GM19025 (cell line): ENCODE measurements around the gene SUPT3H.
"Not testable (repeated sequence)": the region's sequence is repeated elsewhere in the genome, so short reads cannot be mapped to it uniquely, and the experiment has no call there.

Source experiments
- ATAC-seq: cut with Tn5 transposase; IDR thresholded peaks from one replicate; pipeline ENCODE4 v1.9.1; 2021; ENCODE audit warnings: mild to moderate bottlenecking, low read depth, moderate library complexity; ENCODE audit not compliant: unreplicated experiment

SUPT3H gene

GRCh38 chr6:45327956-45328522 lies 49.7 kb downstream of the SUPT3H start, which contains the start of gene RUNX2:
RUNX2 (plus strand) TSS chr6:45328330; CDS start chr6:45328727, 397 bp downstream.
- ATAC-seq: no peak

- ATAC-seq: no peak
Observed at GRCh38 chr6:45326698-45327417, 50.9 kb downstream of the SUPT3H start.

GRCh38 chr6:45323656-45324224 lies 54.0 kb downstream of the SUPT3H start:
- no peak for ATAC-seq

GRCh38 chr6:45320349-45320748 lies 57.4 kb downstream of the SUPT3H start:
- no peak for ATAC-seq

- ATAC-seq: no peak
Observed at GRCh38 chr6:45314146-45314545, 63.6 kb downstream of the SUPT3H start.

GRCh38 chr6:45310118-45310788 lies 67.5 kb downstream of the SUPT3H start:
- ATAC-seq: no peak

GRCh38 chr6:45305546-45305945 lies 72.2 kb downstream of the SUPT3H start:
- no peak for ATAC-seq

- no peak for ATAC-seq
Observed at GRCh38 chr6:45302832-45303231, 74.9 kb downstream of the SUPT3H start.

GRCh38 chr6:45301348-45302142 lies 76.2 kb downstream of the SUPT3H start:
- ATAC-seq: no peak

GRCh38 chr6:45300736-45301135 lies 77.0 kb downstream of the SUPT3H start:
- ATAC-seq: no peak

- no peak for ATAC-seq
Observed at GRCh38 chr6:45299096-45299581, 78.6 kb downstream of the SUPT3H start.

GRCh38 chr6:45297320-45297719 lies 80.4 kb downstream of the SUPT3H start:
- ATAC-seq: no peak

- not testable (repeated sequence) for ATAC-seq
Observed at GRCh38 chr6:45294065-45294701, 83.6 kb downstream of the SUPT3H start.

GRCh38 chr6:45293306-45293705 lies 84.4 kb downstream of the SUPT3H start:
- ATAC-seq: no peak

- no peak for ATAC-seq
Observed at GRCh38 chr6:45289751-45290514, 87.8 kb downstream of the SUPT3H start.

- not testable (repeated sequence) for ATAC-seq
Observed at GRCh38 chr6:45286707-45287106, 91.0 kb downstream of the SUPT3H start.

GRCh38 chr6:45278367-45278766 lies 99.4 kb downstream of the SUPT3H start:
- ATAC-seq: no peak

- not testable (repeated sequence) for ATAC-seq
Observed at GRCh38 chr6:45277741-45278140, 100.0 kb downstream of the SUPT3H start.

GRCh38 chr6:45275358-45275757 lies 102.4 kb downstream of the SUPT3H start:
- no peak for ATAC-seq
